HepG2 (cell line): ENCODE results near the gene NR2F1-AS1. TPM values are rescaled to one million over a fixed set of nuclear protein-coding genes. Genes with fewer than 3 reads are reported as not detected.

Experiments
- AGO2 ChIP-seq: fragments of 200-400 bp; formaldehyde crosslinking; optimal IDR thresholded peaks from 2 replicates; pipeline ENCODE3; 2017; ENCODE audit warnings: mild to moderate bottlenecking, low read depth, low read length, moderate library complexity
- ARNT2 ChIP-seq: sonication (generic); formaldehyde crosslinking; IDR thresholded peaks from 2 replicates; pipeline ENCODE4 v1.8.0; 2022; ENCODE audit warnings: mild to moderate bottlenecking, low read depth, missing genetic modification reagents, moderate library complexity
- ATF2 ChIP-seq: sonication (generic); formaldehyde crosslinking; IDR thresholded peaks from 2 replicates; pipeline ENCODE4 v1.4.0; 2020; ENCODE audit warnings: missing genetic modification reagents
- CERS6 ChIP-seq: sonication (generic); formaldehyde crosslinking; IDR thresholded peaks from 2 replicates; pipeline ENCODE4 v1.5.0; 2020; ENCODE audit warnings: missing genetic modification reagents
- DZIP1 ChIP-seq: sonication (generic); formaldehyde crosslinking; IDR thresholded peaks from 2 replicates; pipeline ENCODE4 v1.5.0; 2020; ENCODE audit warnings: mild to moderate bottlenecking, missing genetic modification reagents
- GZF1 ChIP-seq: sonication (generic); formaldehyde crosslinking; IDR thresholded peaks from 2 replicates; pipeline ENCODE4 v1.5.1; 2020; ENCODE audit warnings: mild to moderate bottlenecking, missing genetic modification reagents
- KDM5A ChIP-seq: fragments of 200-600 bp; sonication (generic); IDR thresholded peaks from 2 replicates; pipeline ENCODE4 v1.7.0; 2018; ENCODE audit warnings: antibody characterized with exemption, mild to moderate bottlenecking, low read length, borderline replicate concordance
- SIX1 ChIP-seq: sonication (generic); formaldehyde crosslinking; IDR thresholded peaks from 2 replicates; pipeline ENCODE4 v1.4.0; 2020; ENCODE audit warnings: missing genetic modification reagents, borderline replicate concordance
- SMC3 ChIP-seq: IDR thresholded peaks from 2 replicates; pipeline ENCODE4 v1.6.1; 2011; ENCODE audit warnings: low read length, improper control_type of control experiment
- TARDBP ChIP-seq: sonication (generic); formaldehyde crosslinking; IDR thresholded peaks from 2 replicates; pipeline ENCODE4 v1.8.0; 2022; ENCODE audit warnings: mild to moderate bottlenecking, missing genetic modification reagents
- ZNF101 ChIP-seq: sonication (generic); formaldehyde crosslinking; IDR thresholded peaks from 2 replicates; pipeline ENCODE4 v1.4.0; 2020; ENCODE audit warnings: mild to moderate bottlenecking, low read depth, missing genetic modification reagents, borderline replicate concordance
- ZNF468 ChIP-seq: sonication (generic); formaldehyde crosslinking; IDR thresholded peaks from 2 replicates; pipeline ENCODE4 v1.8.0; 2022; ENCODE audit warnings: mild to moderate bottlenecking, moderate library complexity, missing genetic modification reagents
- ZNF552 ChIP-seq: sonication (generic); formaldehyde crosslinking; IDR thresholded peaks from 2 replicates; pipeline ENCODE4 v1.9.0; 2022; ENCODE audit warnings: missing genetic modification reagents, mild to moderate bottlenecking, borderline replicate concordance
- ZNF557 ChIP-seq: sonication (generic); formaldehyde crosslinking; IDR thresholded peaks from 2 replicates; pipeline ENCODE4 v1.4.0; 2020; ENCODE audit warnings: missing genetic modification reagents
- ZNF564 ChIP-seq: sonication (generic); formaldehyde crosslinking; IDR thresholded peaks from 2 replicates; pipeline ENCODE4 v1.8.1; 2023; ENCODE audit warnings: mild to moderate bottlenecking, missing genetic modification reagents
- ZNF629 ChIP-seq: sonication (generic); formaldehyde crosslinking; conservative IDR thresholded peaks from 2 replicates; pipeline ENCODE4 v1.5.0; 2020; ENCODE audit warnings: missing genetic modification reagents
- ZNF737 ChIP-seq: sonication (generic); formaldehyde crosslinking; IDR thresholded peaks from 2 replicates; pipeline ENCODE4 v1.5.0; 2020; ENCODE audit warnings: missing genetic modification reagents, mild to moderate bottlenecking, borderline replicate concordance
- polyA plus RNA-seq, 8 experiments: library from polyadenylated mRNA; depleted of rRNA in 3 of 8; stranded (reverse) in 7 of 8; unstranded in 1 of 8; fragments of >200 nt; fragmentation: Illumina TruSeq in 4 of 8; extraction: Trizol in 4 of 8; gene quantifications; 2 replicates each; pipeline versions ENCODE4 v1.2.1 to v1.2.3, GENCODE V29; 2011 to 2016; ENCODE audit warnings: low read depth in 4 of 8, missing spikeins in 1 of 8, mixed read lengths in 1 of 8; ENCODE audit not compliant: insufficient read depth in 1 of 8
- total RNA-seq, 5 experiments: library from RNA; depleted of rRNA; stranded (reverse); fragments of >200 nt; fragmentation: Illumina TruSeq; extraction: Trizol; gene quantifications; 2 replicates each; pipeline ENCODE4 v1.2.3, GENCODE V29; 2016; ENCODE audit warnings: low read depth in 1 of 5
- TF ChIP-seq, protein P1 (sequence below): sonication (generic); formaldehyde crosslinking; IDR thresholded peaks from 2 replicates; pipeline ENCODE4 v1.5.0; 2020; ENCODE audit warnings: mild to moderate bottlenecking, missing genetic modification reagents
- TF ChIP-seq, protein P2 (sequence below): sonication (generic); formaldehyde crosslinking; IDR thresholded peaks from 2 replicates; pipeline ENCODE4 v1.4.0; 2020; ENCODE audit warnings: low read depth, mild to moderate bottlenecking, missing genetic modification reagents

NR2F1-AS1 gene
- total and polyA plus RNA-seq, 2 of the 13 experiments (the other 11 are each of a cell fraction or from before 2014, with no cell fraction given): 2.8 TPM

DNA sequence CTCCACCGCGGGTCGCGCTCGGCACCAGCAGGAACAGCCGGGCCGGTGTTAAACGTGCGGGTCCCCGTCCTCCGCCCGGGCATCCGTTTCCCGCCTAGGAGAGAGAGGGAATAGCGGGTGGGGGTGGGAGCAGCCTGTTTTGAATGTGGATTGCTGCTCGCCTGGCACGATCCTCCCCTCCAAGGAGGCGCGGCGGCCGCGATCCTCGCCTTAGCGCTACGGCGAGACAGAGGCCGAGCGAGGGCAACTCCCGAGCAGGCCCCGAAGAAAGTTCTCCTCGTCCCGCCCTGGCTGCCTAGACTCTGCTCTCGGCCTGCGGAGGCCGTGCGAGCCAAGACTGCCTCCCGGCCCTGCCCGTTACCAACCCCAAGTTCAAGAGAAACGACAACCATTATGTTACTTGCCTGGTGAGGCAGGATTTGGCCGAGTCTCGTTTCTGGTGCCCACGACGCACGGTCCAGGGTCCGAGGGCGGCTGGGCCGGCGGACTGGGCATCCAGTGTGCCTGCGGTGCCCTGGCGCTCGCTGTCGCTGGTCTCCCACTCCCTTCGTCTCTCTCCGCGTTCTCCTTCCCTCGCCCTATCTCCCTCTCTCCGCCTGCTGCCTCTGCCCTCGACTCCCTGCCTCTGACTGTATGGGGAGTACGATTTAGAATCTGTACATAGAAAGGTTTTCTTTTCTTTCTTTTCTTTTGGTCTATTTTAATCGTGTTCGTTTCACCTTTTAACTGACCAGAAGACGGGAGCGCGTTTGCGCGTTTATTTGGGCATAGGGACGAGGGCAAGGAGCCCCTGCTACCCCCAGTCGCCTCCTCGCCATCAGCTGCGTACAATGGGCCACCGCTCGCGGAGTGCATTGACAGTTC, 724 bp downstream of the NR2F1-AS1 start (continued):
- no peak for TF ChIP-seq ATF2
- no peak for TF ChIP-seq ZNF557 (CRISPR knock-in tag)
- peak; percentile 32; the same call in 1 of the 2 replicates for TF ChIP-seq ZNF737 (CRISPR knock-in tag)
- peak; percentile 60; the same call in 1 of the 2 replicates for TF ChIP-seq ZNF468 (CRISPR knock-in tag)
- TF ChIP-seq GZF1 (CRISPR knock-in tag): 0 out of 2 replicates have a peak, but pooled peaks have one; percentile 76
- no peak for TF ChIP-seq SIX1 (CRISPR knock-in tag)
- peak; percentile 39; the same call in 1 of the 2 replicates for TF ChIP-seq TARDBP (CRISPR knock-in tag)
- TF ChIP-seq DZIP1 (CRISPR knock-in tag): 0 out of 2 replicates have a peak, but pooled peaks have one; percentile 26
- TF ChIP-seq, protein P1, sequence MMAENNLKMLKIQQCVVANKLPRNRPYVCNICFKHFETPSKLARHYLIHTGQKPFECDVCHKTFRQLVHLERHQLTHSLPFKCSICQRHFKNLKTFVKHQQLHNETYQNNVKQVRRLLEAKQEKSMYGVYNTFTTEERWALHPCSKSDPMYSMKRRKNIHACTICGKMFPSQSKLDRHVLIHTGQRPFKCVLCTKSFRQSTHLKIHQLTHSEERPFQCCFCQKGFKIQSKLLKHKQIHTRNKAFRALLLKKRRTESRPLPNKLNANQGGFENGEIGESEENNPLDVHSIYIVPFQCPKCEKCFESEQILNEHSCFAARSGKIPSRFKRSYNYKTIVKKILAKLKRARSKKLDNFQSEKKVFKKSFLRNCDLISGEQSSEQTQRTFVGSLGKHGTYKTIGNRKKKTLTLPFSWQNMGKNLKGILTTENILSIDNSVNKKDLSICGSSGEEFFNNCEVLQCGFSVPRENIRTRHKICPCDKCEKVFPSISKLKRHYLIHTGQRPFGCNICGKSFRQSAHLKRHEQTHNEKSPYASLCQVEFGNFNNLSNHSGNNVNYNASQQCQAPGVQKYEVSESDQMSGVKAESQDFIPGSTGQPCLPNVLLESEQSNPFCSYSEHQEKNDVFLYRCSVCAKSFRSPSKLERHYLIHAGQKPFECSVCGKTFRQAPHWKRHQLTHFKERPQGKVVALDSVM: peak; percentile 75; the same call in 1 of the 2 replicates
- no peak for TF ChIP-seq CERS6 (CRISPR knock-in tag)
- no peak for TF ChIP-seq KDM5A
- TF ChIP-seq, protein P2, sequence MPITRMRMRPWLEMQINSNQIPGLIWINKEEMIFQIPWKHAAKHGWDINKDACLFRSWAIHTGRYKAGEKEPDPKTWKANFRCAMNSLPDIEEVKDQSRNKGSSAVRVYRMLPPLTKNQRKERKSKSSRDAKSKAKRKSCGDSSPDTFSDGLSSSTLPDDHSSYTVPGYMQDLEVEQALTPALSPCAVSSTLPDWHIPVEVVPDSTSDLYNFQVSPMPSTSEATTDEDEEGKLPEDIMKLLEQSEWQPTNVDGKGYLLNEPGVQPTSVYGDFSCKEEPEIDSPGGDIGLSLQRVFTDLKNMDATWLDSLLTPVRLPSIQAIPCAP: 0 out of 2 replicates have a peak, but pooled peaks have one; percentile 66
- no peak for TF ChIP-seq ZNF629
- peak; percentile 71; the same call in 1 of the 2 replicates for TF ChIP-seq ARNT2 (CRISPR knock-in tag)
- no peak for TF ChIP-seq SMC3
- TF ChIP-seq ZNF552: peak; percentile 43; the same call in 1 of the 2 replicates
- peak; percentile 14; the same call in 1 of the 2 replicates for TF ChIP-seq ZNF564
- TF ChIP-seq ZNF101 (CRISPR knock-in tag): no peak
- TF ChIP-seq AGO2: peak; percentile 62
